Bronchial epithelial cell (primary cell): ENCODE data around the gene TRIM8. TPM values are rescaled to one million over a fixed set of nuclear protein-coding genes. Genes with fewer than 3 reads are reported as not detected.
A peak's percentile ranks its signal among the peaks of the same experiment; 100 is the strongest.

Experiments
- DNase-seq: peaks from one replicate; pipeline ENCODE4 v3.0.0-alpha.2; 2010; ENCODE audit warnings: low read depth
- FAIRE-seq: peaks from 2 replicates; lab custom pipeline; 2011; peaks lifted over from hg19 to GRCh38; lab: Jason Lieb, UNC
- H3K27me3 ChIP-seq: 2 replicates; pipeline ENCODE4 v1.5.1; 2011; ENCODE audit warnings: low read length; ENCODE audit not compliant: control insufficient read depth, insufficient read depth
- H3K36me3 ChIP-seq: 2 replicates; pipeline ENCODE4 v1.5.1; 2011; ENCODE audit warnings: low read length; ENCODE audit not compliant: control insufficient read depth, insufficient read depth
- H3K4me3 ChIP-seq: 2 replicates; pipeline ENCODE4 v1.5.1; 2011; ENCODE audit warnings: mild to moderate bottlenecking, low read depth, low read length, control low read depth
- total RNA-seq: library from RNA; depleted of rRNA; stranded (reverse); fragments of >200 nt; gene quantifications from 2 replicates; pipeline ENCODE4 v1.2.1, GENCODE V29; 2014
- TF ChIP-seq, protein P1 (sequence below): IDR thresholded peaks from 2 replicates; pipeline ENCODE4 v1.5.1; 2011; ENCODE audit warnings: mild to moderate bottlenecking, moderate library complexity, low read length, control low read depth, inconsistent platforms; ENCODE audit not compliant: insufficient read depth, severe bottlenecking

TRIM8 gene
- total RNA-seq, 1 donor from 2014 or later, result 31.1 TPM

DNA sequence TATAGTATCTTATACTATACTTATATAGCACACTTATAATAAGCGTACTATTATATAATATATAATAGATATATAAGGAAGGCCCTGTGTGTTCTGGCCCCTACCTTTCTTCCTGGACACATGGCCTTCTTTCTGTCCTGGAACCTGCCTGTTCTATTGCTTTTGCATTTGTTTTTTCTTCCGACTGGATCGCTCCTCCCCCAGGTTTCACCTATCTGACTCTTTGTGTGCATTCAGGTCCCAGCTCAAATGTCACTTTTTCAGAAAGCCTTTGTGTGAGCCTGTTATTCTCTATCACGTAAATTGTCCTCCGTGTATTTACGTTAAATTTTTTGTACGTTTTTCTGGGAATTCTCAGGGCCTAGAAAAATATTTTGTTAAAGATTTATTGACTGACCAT, 2.9 kb upstream of the TRIM8 start:
- no peak for DNase-seq
- H3K27me3 ChIP-seq, result no peaks in the 10 kb centered on the region
- no peaks in the 10 kb centered on the region for H3K36me3 ChIP-seq
- peak overlapping the region; percentile 91 for H3K4me3 ChIP-seq
- no peak for FAIRE-seq
- TF ChIP-seq, protein P1, sequence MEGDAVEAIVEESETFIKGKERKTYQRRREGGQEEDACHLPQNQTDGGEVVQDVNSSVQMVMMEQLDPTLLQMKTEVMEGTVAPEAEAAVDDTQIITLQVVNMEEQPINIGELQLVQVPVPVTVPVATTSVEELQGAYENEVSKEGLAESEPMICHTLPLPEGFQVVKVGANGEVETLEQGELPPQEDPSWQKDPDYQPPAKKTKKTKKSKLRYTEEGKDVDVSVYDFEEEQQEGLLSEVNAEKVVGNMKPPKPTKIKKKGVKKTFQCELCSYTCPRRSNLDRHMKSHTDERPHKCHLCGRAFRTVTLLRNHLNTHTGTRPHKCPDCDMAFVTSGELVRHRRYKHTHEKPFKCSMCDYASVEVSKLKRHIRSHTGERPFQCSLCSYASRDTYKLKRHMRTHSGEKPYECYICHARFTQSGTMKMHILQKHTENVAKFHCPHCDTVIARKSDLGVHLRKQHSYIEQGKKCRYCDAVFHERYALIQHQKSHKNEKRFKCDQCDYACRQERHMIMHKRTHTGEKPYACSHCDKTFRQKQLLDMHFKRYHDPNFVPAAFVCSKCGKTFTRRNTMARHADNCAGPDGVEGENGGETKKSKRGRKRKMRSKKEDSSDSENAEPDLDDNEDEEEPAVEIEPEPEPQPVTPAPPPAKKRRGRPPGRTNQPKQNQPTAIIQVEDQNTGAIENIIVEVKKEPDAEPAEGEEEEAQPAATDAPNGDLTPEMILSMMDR, result no peak

DNA sequence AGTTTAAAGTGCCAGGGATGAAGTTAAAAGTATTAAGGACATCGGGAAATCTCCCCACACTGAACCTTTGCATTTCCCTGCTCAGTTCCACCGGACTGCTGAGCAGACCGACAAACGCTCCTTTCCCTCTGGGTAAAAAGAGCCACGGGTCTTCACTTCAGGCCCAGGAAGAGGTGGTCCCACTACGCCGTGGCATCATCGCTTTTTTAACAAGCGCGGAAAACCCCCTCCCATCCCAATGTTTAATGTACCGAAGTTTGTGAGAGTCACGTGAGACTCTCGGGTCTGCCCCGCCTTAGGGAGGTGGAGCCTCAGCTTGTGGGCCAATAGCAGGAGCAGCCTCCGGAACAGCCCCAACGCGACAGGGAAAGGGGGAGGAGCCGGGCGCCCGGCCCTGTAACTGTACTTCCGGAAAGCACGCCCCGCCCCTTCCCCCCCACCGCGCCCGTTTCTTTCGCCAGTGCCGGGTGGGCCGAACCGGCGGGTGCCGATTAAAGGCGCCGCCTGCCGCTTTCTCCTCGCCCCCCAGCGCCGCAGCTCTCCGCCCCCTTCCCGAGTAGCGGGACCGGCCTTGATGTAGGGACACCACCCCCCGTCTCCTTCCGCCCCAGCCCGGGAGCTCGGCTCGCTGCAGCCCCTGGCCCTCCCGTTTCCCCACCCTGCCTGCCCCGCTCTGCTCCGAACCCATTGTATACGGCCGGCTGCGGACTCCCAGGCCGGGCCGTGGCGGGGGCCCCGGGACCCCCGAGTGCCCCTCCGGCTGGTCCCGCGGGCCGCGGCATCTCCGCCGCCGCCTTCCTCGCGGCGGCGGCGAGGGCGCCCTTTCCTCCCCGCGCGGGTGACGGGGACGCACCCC, 2.2 kb upstream of the TRIM8 start:
- H3K27me3 ChIP-seq, result no peaks in the 10 kb centered on the region
- H3K4me3 ChIP-seq, result peak overlapping the region; percentile 91
- DNase-seq, result peak; percentile 90
- FAIRE-seq, result no peak
- H3K36me3 ChIP-seq, result no peaks in the 10 kb centered on the region
- TF ChIP-seq, protein P1, result no peak

DNA sequence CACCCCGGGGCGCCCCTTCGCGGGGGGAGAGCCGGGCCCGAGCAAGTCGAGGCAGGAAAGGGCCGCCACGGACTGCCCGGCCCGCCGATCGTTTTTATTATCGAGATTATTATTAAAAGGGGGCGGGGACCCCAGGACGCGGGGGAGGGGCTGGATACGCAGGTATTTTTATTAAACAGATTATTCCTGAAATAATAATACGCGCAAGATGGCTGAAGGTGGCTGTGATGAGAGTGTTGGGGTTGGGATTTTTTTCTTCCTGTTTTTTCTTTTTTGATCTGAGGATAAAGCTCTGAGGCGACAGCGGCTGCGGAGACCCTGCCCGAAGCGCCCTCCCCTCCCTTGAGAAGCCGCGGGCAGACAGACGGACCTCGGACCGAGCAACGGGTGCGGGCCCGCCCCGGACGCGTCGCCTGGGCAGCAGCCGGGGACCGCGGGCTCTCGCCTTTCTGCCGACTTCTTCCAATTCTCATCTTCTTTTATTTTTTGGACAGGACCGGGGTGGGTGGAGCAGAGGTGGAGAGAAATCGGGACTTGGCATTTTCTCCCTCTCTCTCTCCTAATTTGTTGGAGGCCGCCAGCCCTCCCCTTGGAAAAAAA, 1.4 kb upstream of the TRIM8 start:
- Histone ChIP-seq H3K4me3 (peak overlapping the region; percentile 91), H3K36me3 (no peaks in the 10 kb centered on the region), H3K27me3 (no peaks in the 10 kb centered on the region)
- peak; percentile 59 for DNase-seq
- no peak for FAIRE-seq
- TF ChIP-seq, protein P1, result no peak

DNA sequence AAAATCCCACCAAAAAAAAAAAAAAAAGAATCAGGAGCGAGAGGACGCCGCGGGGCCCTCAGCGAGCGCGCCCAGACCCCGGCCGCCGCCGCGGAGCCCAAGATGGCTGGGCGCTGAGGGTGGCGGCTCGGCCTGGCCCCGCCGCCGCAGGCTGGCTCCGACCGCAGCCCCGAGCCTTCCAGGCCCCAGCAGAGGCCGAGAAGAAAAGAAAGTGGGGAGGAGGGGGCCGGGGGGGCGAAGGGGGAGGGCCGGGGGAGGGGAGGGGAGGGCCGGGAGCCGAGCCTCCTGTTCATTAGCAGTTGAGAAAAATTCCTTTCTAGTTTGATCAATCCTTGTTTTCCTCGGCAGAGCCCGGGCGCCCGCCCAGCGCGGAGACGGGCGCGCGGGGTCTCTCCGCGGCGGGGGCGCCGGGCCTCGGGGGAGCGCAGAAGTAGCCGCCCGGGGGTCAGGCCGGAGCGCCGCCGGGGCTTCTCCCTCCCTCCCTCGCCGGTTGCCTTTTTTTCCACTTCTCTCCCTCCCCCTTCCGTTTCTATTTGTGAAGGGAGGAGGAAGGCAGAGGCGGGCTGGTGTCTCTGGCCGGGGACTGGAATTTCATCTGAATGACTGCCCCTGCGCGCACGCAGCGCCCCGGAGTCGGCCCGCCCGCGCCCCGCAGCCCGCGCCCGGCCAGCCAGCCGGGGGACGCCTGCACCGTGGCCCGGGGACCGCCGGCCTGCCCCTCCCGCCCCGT, 778 bp upstream of the TRIM8 start:
- TF ChIP-seq, protein P1, result no peak
- peak; percentile 39 for DNase-seq
- Histone ChIP-seq H3K27me3 (no peaks in the 10 kb centered on the region), H3K4me3 (peak overlapping the region; percentile 91), H3K36me3 (no peaks in the 10 kb centered on the region)
- no peak for FAIRE-seq

DNA sequence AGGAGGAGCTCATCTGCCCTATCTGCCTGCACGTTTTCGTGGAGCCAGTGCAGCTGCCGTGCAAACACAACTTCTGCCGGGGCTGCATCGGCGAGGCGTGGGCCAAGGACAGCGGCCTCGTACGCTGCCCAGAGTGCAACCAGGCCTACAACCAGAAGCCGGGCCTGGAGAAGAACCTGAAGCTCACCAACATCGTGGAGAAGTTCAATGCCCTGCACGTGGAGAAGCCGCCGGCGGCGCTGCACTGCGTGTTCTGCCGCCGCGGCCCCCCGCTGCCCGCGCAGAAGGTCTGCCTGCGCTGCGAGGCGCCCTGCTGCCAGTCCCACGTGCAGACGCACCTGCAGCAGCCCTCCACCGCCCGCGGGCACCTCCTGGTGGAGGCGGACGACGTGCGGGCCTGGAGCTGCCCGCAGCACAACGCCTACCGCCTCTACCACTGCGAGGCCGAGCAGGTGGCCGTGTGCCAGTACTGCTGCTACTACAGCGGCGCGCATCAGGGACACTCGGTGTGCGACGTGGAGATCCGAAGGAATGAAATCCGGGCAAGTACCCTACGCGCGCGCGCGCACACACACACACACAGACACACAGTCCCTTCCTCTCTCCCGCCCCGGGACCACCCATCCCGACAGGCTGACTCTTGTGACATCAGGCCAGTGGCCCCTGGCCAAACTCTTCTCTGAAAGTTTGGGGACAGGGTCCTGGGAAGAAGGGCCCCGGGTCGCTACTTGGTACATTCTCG, 538 bp downstream of the TRIM8 start:
- TF ChIP-seq, protein P1, result peak; percentile 69
- Histone ChIP-seq H3K36me3 (peaks cover 1% of the 10 kb centered on the region), H3K27me3 (no peaks in the 10 kb centered on the region), H3K4me3 (peak overlapping the region; percentile 91)
- FAIRE-seq (no peak), DNase-seq (peak; percentile 58)
